Measurements from ENCODE around the gene DAZAP1. TPM values are rescaled to one million over a fixed set of nuclear protein-coding genes. Genes with fewer than 3 reads are reported as not detected.
A peak's percentile ranks its signal among the peaks of the same experiment; 100 is the strongest.

The DAZAP1 gene
- total RNA-seq, 1 experiment from 2014 or later = 177 TPM

DNA sequence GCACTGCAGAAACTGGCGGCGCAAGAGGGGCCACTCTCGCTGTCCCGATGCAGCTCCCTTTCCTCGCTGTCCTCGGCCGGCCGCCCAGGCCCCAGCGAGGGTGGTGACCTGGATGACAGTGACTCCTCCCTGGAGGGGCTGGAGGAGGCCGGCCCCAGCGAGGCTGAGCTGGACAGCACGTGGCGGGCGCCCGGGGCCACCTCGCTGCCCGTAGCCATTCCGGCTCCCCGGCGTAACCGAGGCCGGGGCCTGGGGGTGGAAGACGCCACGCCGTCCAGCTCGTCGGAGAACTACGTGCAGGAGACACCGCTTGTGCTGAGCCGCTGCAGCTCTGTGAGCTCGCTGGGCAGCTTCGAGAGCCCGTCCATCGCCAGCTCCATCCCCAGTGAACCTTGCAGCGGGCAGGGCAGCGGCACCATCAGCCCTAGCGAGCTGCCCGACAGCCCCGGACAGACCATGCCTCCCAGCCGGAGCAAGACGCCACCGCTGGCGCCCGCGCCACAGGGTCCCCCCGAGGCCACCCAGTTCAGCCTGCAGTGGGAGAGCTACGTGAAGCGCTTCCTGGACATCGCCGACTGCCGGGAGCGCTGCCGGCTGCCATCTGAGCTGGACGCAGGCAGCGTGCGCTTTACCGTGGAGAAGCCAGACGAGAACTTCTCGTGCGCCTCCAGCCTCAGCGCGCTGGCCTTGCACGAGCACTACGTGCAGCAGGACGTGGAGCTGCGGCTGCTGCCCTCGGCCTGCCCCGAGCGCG lies 59.3 kb downstream of the DAZAP1 start:
- no peaks in the 10 kb centered on the region for H3K36me3 ChIP-seq (ENCODE audit: low read depth, low read length)
- ATAC-seq (no peak), DNase-seq (no peak)
- no peak overlapping the region for H3K4me3 ChIP-seq (ENCODE audit: low read length)
- CTCF ChIA-PET = interaction anchor here (1.3 kb wide), 1 partner anchor 22 kb away, joined by 3 read pairs; no protein-coding TSS in a partner anchor
- H3K9ac ChIP-seq (ENCODE audit: low read length) = no peak overlapping the region
- H2AFZ ChIP-seq (ENCODE audit: low read length) = no peak overlapping the region
- no peak overlapping the region for H3K27ac ChIP-seq (ENCODE audit: low read length)
- H3K9me3 ChIP-seq (ENCODE audit: low read length) = no peaks in the 10 kb centered on the region
- no peaks in the 10 kb centered on the region for H3K9me2 ChIP-seq (replicated peaks; ENCODE audit: low read length)
- peak overlapping the region; percentile 88; the same call in 1 of the 2 replicates for H3K4me2 ChIP-seq (ENCODE audit: low read length)
- peaks cover 27% of the 10 kb centered on the region for H3K79me2 ChIP-seq (ENCODE audit: low read length)
- intact Hi-C loops (cut with micrococcal nuclease) = no loop called here
- TF ChIP-seq EZH2 (IDR thresholded peaks at IDR 0.05; ENCODE audit: low read length, unreplicated experiment) (no peak), EZH2phosphoT487 (IDR thresholded peaks at IDR 0.05; ENCODE audit: borderline replicate concordance, low read length) (no peak)
- TF ChIP-seq, protein P1, sequence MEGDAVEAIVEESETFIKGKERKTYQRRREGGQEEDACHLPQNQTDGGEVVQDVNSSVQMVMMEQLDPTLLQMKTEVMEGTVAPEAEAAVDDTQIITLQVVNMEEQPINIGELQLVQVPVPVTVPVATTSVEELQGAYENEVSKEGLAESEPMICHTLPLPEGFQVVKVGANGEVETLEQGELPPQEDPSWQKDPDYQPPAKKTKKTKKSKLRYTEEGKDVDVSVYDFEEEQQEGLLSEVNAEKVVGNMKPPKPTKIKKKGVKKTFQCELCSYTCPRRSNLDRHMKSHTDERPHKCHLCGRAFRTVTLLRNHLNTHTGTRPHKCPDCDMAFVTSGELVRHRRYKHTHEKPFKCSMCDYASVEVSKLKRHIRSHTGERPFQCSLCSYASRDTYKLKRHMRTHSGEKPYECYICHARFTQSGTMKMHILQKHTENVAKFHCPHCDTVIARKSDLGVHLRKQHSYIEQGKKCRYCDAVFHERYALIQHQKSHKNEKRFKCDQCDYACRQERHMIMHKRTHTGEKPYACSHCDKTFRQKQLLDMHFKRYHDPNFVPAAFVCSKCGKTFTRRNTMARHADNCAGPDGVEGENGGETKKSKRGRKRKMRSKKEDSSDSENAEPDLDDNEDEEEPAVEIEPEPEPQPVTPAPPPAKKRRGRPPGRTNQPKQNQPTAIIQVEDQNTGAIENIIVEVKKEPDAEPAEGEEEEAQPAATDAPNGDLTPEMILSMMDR (conservative IDR thresholded peaks at IDR 0.05; ENCODE audit: low read depth, low read length) = no peak
- no peaks in the 10 kb centered on the region for H3K27me3 ChIP-seq (ENCODE audit: low read length)
- H3K4me1 ChIP-seq (ENCODE audit: insufficient read depth, low read length) = peaks cover 15% of the 10 kb centered on the region
- no TSS peak for BruUV-seq (replicated peaks)
- H3F3A ChIP-seq (ENCODE audit: low read length, unreplicated experiment) = no peaks in the 10 kb centered on the region
- H4K20me1 ChIP-seq (ENCODE audit: low read length) = no peaks in the 10 kb centered on the region
- POLR2A ChIA-PET (ENCODE audit: unreplicated experiment) = no interaction called here

DNA sequence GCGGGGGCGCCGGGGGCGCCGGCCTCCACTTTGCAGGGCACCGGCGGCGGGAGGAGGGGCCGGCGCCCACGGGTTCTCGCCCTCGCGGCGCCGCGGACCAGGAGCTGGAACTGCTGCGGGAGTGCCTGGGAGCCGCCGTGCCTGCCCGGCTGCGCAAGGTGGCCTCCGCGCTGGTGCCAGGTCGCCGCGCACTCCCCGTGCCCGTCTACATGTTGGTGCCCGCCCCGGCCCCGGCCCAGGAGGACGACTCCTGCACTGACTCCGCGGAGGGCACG lies 59.8 kb downstream of the DAZAP1 start:
- intact Hi-C loops (cut with micrococcal nuclease) = no loop called here
- no peak for DNase-seq
- no peak for ATAC-seq
- ChIA-PET CTCF (interaction anchor here (1.3 kb wide), 1 partner anchor 23 kb away, joined by 3 read pairs; no protein-coding TSS in a partner anchor), POLR2A (ENCODE audit: unreplicated experiment) (no interaction called here)
- Histone ChIP-seq H2AFZ (ENCODE audit: low read length) (no peak overlapping the region), H3K4me2 (ENCODE audit: low read length) (peak overlapping the region; percentile 88), H3K36me3 (ENCODE audit: low read depth, low read length) (no peaks in the 10 kb centered on the region), H3K9me2 (replicated peaks; ENCODE audit: low read length) (no peaks in the 10 kb centered on the region), H4K20me1 (ENCODE audit: low read length) (no peaks in the 10 kb centered on the region), H3K27me3 (ENCODE audit: low read length) (no peaks in the 10 kb centered on the region), H3K4me3 (ENCODE audit: low read length) (peak overlapping the region; percentile 65), H3K4me1 (ENCODE audit: insufficient read depth, low read length) (peaks cover 18% of the 10 kb centered on the region), H3K79me2 (ENCODE audit: low read length) (peaks cover 27% of the 10 kb centered on the region), H3K9ac (ENCODE audit: low read length) (no peak overlapping the region; the same call in 1 of the 2 replicates), H3K27ac (ENCODE audit: low read length) (no peak overlapping the region), H3K9me3 (ENCODE audit: low read length) (no peaks in the 10 kb centered on the region), H3F3A (ENCODE audit: low read length, unreplicated experiment) (no peaks in the 10 kb centered on the region)
- TF ChIP-seq EZH2 (IDR thresholded peaks at IDR 0.05; ENCODE audit: low read length, unreplicated experiment) (no peak), EZH2phosphoT487 (IDR thresholded peaks at IDR 0.05; ENCODE audit: borderline replicate concordance, low read length) (no peak)
- TF ChIP-seq, protein P1 (conservative IDR thresholded peaks at IDR 0.05; ENCODE audit: low read depth, low read length) = no peak
- no TSS peak for BruUV-seq (replicated peaks)
